ENCODE results near the gene DOK7. TPM values are rescaled to one million over a fixed set of nuclear protein-coding genes. Genes with fewer than 3 reads are reported as not detected.

Gene DOK7
- total RNA-seq, 4 donors from 2014 or later = 0.53 to 5.7 (median 4.1) TPM; not detected in 1

- H3K4me1 ChIP-seq = no peaks in the 10 kb centered on the region
- TF ChIP-seq POLR2A (IDR thresholded peaks at IDR 0.05) (no peak), CTCF (IDR thresholded peaks at IDR 0.05) (no peak)
- H3K36me3 ChIP-seq = peaks cover 0 to 14% (median 0%) of the 10 kb centered on the region in 3 donors
Measured at GRCh38 chr4:3497523-3498389, 34.6 kb downstream of the DOK7 start.

GRCh38 chr4:3498407-3498806 is 35.3 kb downstream of the DOK7 start:
- H3K4me1 ChIP-seq = no peaks in the 10 kb centered on the region
- no peak for DNase-seq
- no peak overlapping the region for H3K27ac ChIP-seq
- no peak overlapping the region for H3K4me3 ChIP-seq
- peaks cover 0 to 20% (median 0%) of the 10 kb centered on the region in 3 donors for H3K36me3 ChIP-seq
- no peaks in the 10 kb centered on the region for H3K9me3 ChIP-seq
- TF ChIP-seq CTCF (IDR thresholded peaks at IDR 0.05) = no peak
- no peak for TF ChIP-seq POLR2A (IDR thresholded peaks at IDR 0.05)
- no peaks in the 10 kb centered on the region for H3K27me3 ChIP-seq

More at GRCh38 chr4:3497523-3498389, 34.6 kb downstream of the DOK7 start:
- no peak for DNase-seq
- no peaks in the 10 kb centered on the region for H3K27me3 ChIP-seq
- H3K27ac ChIP-seq = no peak overlapping the region
- no peaks in the 10 kb centered on the region for H3K9me3 ChIP-seq
- H3K4me3 ChIP-seq = no peak overlapping the region

- Histone ChIP-seq H3K9me3 (no peaks in the 10 kb centered on the region), H3K27me3 (no peaks in the 10 kb centered on the region), H3K4me1 (no peaks in the 10 kb centered on the region), H3K36me3 (peaks cover 0 to 25% (median 0%) of the 10 kb centered on the region in 3 donors), H3K27ac (no peak overlapping the region), H3K4me3 (no peak overlapping the region)
- TF ChIP-seq POLR2A (IDR thresholded peaks at IDR 0.05) (no peak), CTCF (IDR thresholded peaks at IDR 0.05) (no peak)
- DNase-seq = no peak
Measured at GRCh38 chr4:3498901-3499510, 35.9 kb downstream of the DOK7 start.

GRCh38 chr4:3499710-3500109 is 36.6 kb downstream of the DOK7 start:
- Histone ChIP-seq H3K4me3 (no peak overlapping the region), H3K27ac (no peak overlapping the region), H3K4me1 (no peaks in the 10 kb centered on the region), H3K36me3 (peaks cover 0 to 27% (median 0%) of the 10 kb centered on the region in 3 donors), H3K9me3 (no peaks in the 10 kb centered on the region), H3K27me3 (no peaks in the 10 kb centered on the region)
- no peak for TF ChIP-seq CTCF (IDR thresholded peaks at IDR 0.05)
- TF ChIP-seq POLR2A (IDR thresholded peaks at IDR 0.05) = no peak
- no peak for DNase-seq

- no peak for DNase-seq
- no peak for TF ChIP-seq POLR2A (IDR thresholded peaks at IDR 0.05)
- TF ChIP-seq CTCF (IDR thresholded peaks at IDR 0.05) = no peak
- Histone ChIP-seq H3K4me3 (no peak overlapping the region), H3K36me3 (peaks cover 0 to 30% (median 0%) of the 10 kb centered on the region in 3 donors), H3K9me3 (no peaks in the 10 kb centered on the region), H3K27me3 (no peaks in the 10 kb centered on the region), H3K27ac (no peak overlapping the region), H3K4me1 (no peaks in the 10 kb centered on the region)
Measured at GRCh38 chr4:3500111-3500510, 37.0 kb downstream of the DOK7 start.

Data from Peyer's patch (tissue), 4 donors.